ENCODE data around the gene HPGDS. TPM values are rescaled to one million over a fixed set of nuclear protein-coding genes. Genes with fewer than 3 reads are reported as not detected.
"Not testable (repeated sequence)": the region's sequence is repeated elsewhere in the genome, so short reads cannot be mapped to it uniquely, and the experiment has no call there.

HPGDS gene
- total RNA-seq (8.0 TPM), polyA plus RNA-seq (1.4 TPM)
- long read RNA-seq, donor 1, partial matches to known transcripts = 0 of 2 reads
- long read RNA-seq, donor 1, other reads (novel, unspliced or antisense) = 0 of 2 reads
- long read RNA-seq, donor 2 = 0 reads
- long read RNA-seq, donor 3, transcript HPGDS-201 (6 exons, 1,636 nt) = major isoform, 6 of 11 reads
- long read RNA-seq, donor 3, partial matches to known transcripts = 5 of 11 reads
- long read RNA-seq, donor 3, other reads (novel, unspliced or antisense) = 0 of 11 reads
- long read RNA-seq, donor 4, partial matches to known transcripts = 0 of 4 reads
- long read RNA-seq, donor 4, other reads (novel, unspliced or antisense) = 0 of 4 reads
- long read RNA-seq, donor 5, transcript HPGDS-201 (6 exons, 1,636 nt) = major isoform, 11 of 12 reads
- long read RNA-seq, donor 5, partial matches to known transcripts = 0 of 12 reads
- long read RNA-seq, donor 5, other reads (novel, unspliced or antisense) = 0 of 12 reads
- long read RNA-seq, donor 6, partial matches to known transcripts = 0 of 5 reads
- long read RNA-seq, donor 6, other reads (novel, unspliced or antisense) = 0 of 5 reads
- long read RNA-seq, donor 7, transcript HPGDS-201 (6 exons, 1,636 nt) = major isoform, 10 of 10 reads
- long read RNA-seq, donor 7, partial matches to known transcripts = 0 of 10 reads
- long read RNA-seq, donor 7, other reads (novel, unspliced or antisense) = 0 of 10 reads
- long read RNA-seq, donor 8, partial matches to known transcripts = 0 of 4 reads
- long read RNA-seq, donor 8, other reads (novel, unspliced or antisense) = 0 of 4 reads
- long read RNA-seq, donor 9, transcript HPGDS-201 (6 exons, 1,636 nt) = major isoform, 6 of 6 reads
- long read RNA-seq, donor 9, partial matches to known transcripts = 0 of 6 reads
- long read RNA-seq, donor 9, other reads (novel, unspliced or antisense) = 0 of 6 reads
- long read RNA-seq, donor 10, partial matches to known transcripts = 0 of 1 reads
- long read RNA-seq, donor 10, other reads (novel, unspliced or antisense) = 0 of 1 reads

GRCh38 chr4:94342694-94343093 lies at the start of gene HPGDS:
Gene HPGDS (minus strand): TSS chr4:94342836. CDS start chr4:94334629, 8,207 bp downstream.
- 22% methylated on average over 5 of the region's 5 CpGs for WGBS
- H3K4me3 ChIP-seq (ENCODE audit: low read length in 2 of 2) = no peak within 1 kb of the TSS
- H3K9me3 ChIP-seq (ENCODE audit: control insufficient read depth in 2 of 2, insufficient read depth in 1 of 2, low read length in 1 of 2) = no peaks in the 10 kb centered on the region
- H3K36me3 ChIP-seq (ENCODE audit: control insufficient read depth in 2 of 2, insufficient read depth in 2 of 2, low read length in 1 of 2) = no peaks in the 10 kb centered on the region
- H3K4me1 ChIP-seq (ENCODE audit: control insufficient read depth in 2 of 2, insufficient read depth in 2 of 2, low read length in 2 of 2) = peaks cover 0 to 7% of the 10 kb centered on the region in 2 donors
- DNase-seq (ENCODE audit: low read depth in 6 of 9, low spot score in 9 of 9) = peak in 1 of 9 donors; percentile 30
- no peak within 1 kb of the TSS for H3K27ac ChIP-seq (ENCODE audit: low read depth in 1 of 2, low read length in 1 of 2)
- no peaks in the 10 kb centered on the region for H3K27me3 ChIP-seq (ENCODE audit: control insufficient read depth in 2 of 2, insufficient read depth in 1 of 2, low read length in 1 of 2)

GRCh38 chr4:94390804-94391410 lies 48.3 kb upstream of the HPGDS start:
- H3K4me3 ChIP-seq (ENCODE audit: low read length in 2 of 2) = no peak overlapping the region
- no peaks in the 10 kb centered on the region for H3K36me3 ChIP-seq (ENCODE audit: control insufficient read depth in 2 of 2, insufficient read depth in 2 of 2, low read length in 1 of 2)
- H3K9me3 ChIP-seq (ENCODE audit: control insufficient read depth in 2 of 2, insufficient read depth in 1 of 2, low read length in 1 of 2) = peaks cover 0 to 3% of the 10 kb centered on the region in 2 donors
- WGBS = 94% methylated on average over 2 of the region's 2 CpGs
- DNase-seq (ENCODE audit: low read depth in 6 of 9, low spot score in 9 of 9) = peak in 6 of 9 donors; percentile 7 to 46 (median 16)
- H3K27ac ChIP-seq (ENCODE audit: low read depth in 1 of 2, low read length in 1 of 2) = no peak overlapping the region
- H3K4me1 ChIP-seq (ENCODE audit: control insufficient read depth in 2 of 2, insufficient read depth in 2 of 2, low read length in 2 of 2) = no peaks in the 10 kb centered on the region
- no peaks in the 10 kb centered on the region for H3K27me3 ChIP-seq (ENCODE audit: control insufficient read depth in 2 of 2, insufficient read depth in 1 of 2, low read length in 1 of 2)

- H3K4me3 ChIP-seq (ENCODE audit: low read length in 2 of 2) = no peak overlapping the region
- no peaks in the 10 kb centered on the region for H3K4me1 ChIP-seq (ENCODE audit: control insufficient read depth in 2 of 2, insufficient read depth in 2 of 2, low read length in 2 of 2)
- peaks cover 0 to 3% of the 10 kb centered on the region in 2 donors for H3K9me3 ChIP-seq (ENCODE audit: control insufficient read depth in 2 of 2, insufficient read depth in 1 of 2, low read length in 1 of 2)
- no peak for DNase-seq (ENCODE audit: low read depth in 6 of 9, low spot score in 9 of 9)
- H3K36me3 ChIP-seq (ENCODE audit: control insufficient read depth in 2 of 2, insufficient read depth in 2 of 2, low read length in 1 of 2) = no peaks in the 10 kb centered on the region
- H3K27ac ChIP-seq (ENCODE audit: low read depth in 1 of 2, low read length in 1 of 2) = no peak overlapping the region
- 96% methylated on average over 5 of the region's 5 CpGs for WGBS
- H3K27me3 ChIP-seq (ENCODE audit: control insufficient read depth in 2 of 2, insufficient read depth in 1 of 2, low read length in 1 of 2) = no peaks in the 10 kb centered on the region
Observed at GRCh38 chr4:94389595-94390267, 47.1 kb upstream of the HPGDS start.

- not testable (repeated sequence) for H3K36me3 ChIP-seq (ENCODE audit: control insufficient read depth in 2 of 2, insufficient read depth in 2 of 2, low read length in 1 of 2); H3K27ac ChIP-seq (ENCODE audit: low read depth in 1 of 2, low read length in 1 of 2); DNase-seq (ENCODE audit: low read depth in 6 of 9, low spot score in 9 of 9); H3K9me3 ChIP-seq (ENCODE audit: control insufficient read depth in 2 of 2, insufficient read depth in 1 of 2, low read length in 1 of 2); H3K4me1 ChIP-seq (ENCODE audit: control insufficient read depth in 2 of 2, insufficient read depth in 2 of 2, low read length in 2 of 2); H3K4me3 ChIP-seq (ENCODE audit: low read length in 2 of 2); H3K27me3 ChIP-seq (ENCODE audit: control insufficient read depth in 2 of 2, insufficient read depth in 1 of 2, low read length in 1 of 2)
- WGBS = 71% methylated on average over 4 of the region's 4 CpGs
Observed at GRCh38 chr4:94387965-94388364, 45.3 kb upstream of the HPGDS start.

GRCh38 chr4:94385452-94385851 lies 42.8 kb upstream of the HPGDS start:
- H3K27me3 ChIP-seq (ENCODE audit: control insufficient read depth in 2 of 2, insufficient read depth in 1 of 2, low read length in 1 of 2); H3K36me3 ChIP-seq (ENCODE audit: control insufficient read depth in 2 of 2, insufficient read depth in 2 of 2, low read length in 1 of 2); H3K4me1 ChIP-seq (ENCODE audit: control insufficient read depth in 2 of 2, insufficient read depth in 2 of 2, low read length in 2 of 2); DNase-seq (ENCODE audit: low read depth in 6 of 9, low spot score in 9 of 9); H3K9me3 ChIP-seq (ENCODE audit: control insufficient read depth in 2 of 2, insufficient read depth in 1 of 2, low read length in 1 of 2); H3K27ac ChIP-seq (ENCODE audit: low read depth in 1 of 2, low read length in 1 of 2); H3K4me3 ChIP-seq (ENCODE audit: low read length in 2 of 2): not testable (repeated sequence)
- WGBS = 96% methylated on average over 3 of the region's 3 CpGs

GRCh38 chr4:94382891-94383290 lies 40.3 kb upstream of the HPGDS start:
- not testable (repeated sequence) for H3K4me1 ChIP-seq (ENCODE audit: control insufficient read depth in 2 of 2, insufficient read depth in 2 of 2, low read length in 2 of 2); H3K4me3 ChIP-seq (ENCODE audit: low read length in 2 of 2); H3K27ac ChIP-seq (ENCODE audit: low read depth in 1 of 2, low read length in 1 of 2); H3K9me3 ChIP-seq (ENCODE audit: control insufficient read depth in 2 of 2, insufficient read depth in 1 of 2, low read length in 1 of 2); DNase-seq (ENCODE audit: low read depth in 6 of 9, low spot score in 9 of 9); H3K36me3 ChIP-seq (ENCODE audit: control insufficient read depth in 2 of 2, insufficient read depth in 2 of 2, low read length in 1 of 2); H3K27me3 ChIP-seq (ENCODE audit: control insufficient read depth in 2 of 2, insufficient read depth in 1 of 2, low read length in 1 of 2)
- WGBS = 79% methylated on average over 5 of the region's 5 CpGs

- 79% methylated on average over 3 of the region's 3 CpGs for WGBS
Observed at GRCh38 chr4:94378047-94378446, 35.4 kb upstream of the HPGDS start.

GRCh38 chr4:94377294-94377693 lies 34.7 kb upstream of the HPGDS start:
- no peak for DNase-seq (ENCODE audit: low read depth in 6 of 9, low spot score in 9 of 9)
- Histone ChIP-seq H3K9me3 (ENCODE audit: control insufficient read depth in 2 of 2, insufficient read depth in 1 of 2, low read length in 1 of 2) (no peaks in the 10 kb centered on the region), H3K36me3 (ENCODE audit: control insufficient read depth in 2 of 2, insufficient read depth in 2 of 2, low read length in 1 of 2) (no peaks in the 10 kb centered on the region), H3K4me1 (ENCODE audit: control insufficient read depth in 2 of 2, insufficient read depth in 2 of 2, low read length in 2 of 2) (no peaks in the 10 kb centered on the region), H3K27ac (ENCODE audit: low read depth in 1 of 2, low read length in 1 of 2) (no peak overlapping the region), H3K27me3 (ENCODE audit: control insufficient read depth in 2 of 2, insufficient read depth in 1 of 2, low read length in 1 of 2) (no peaks in the 10 kb centered on the region), H3K4me3 (ENCODE audit: low read length in 2 of 2) (no peak overlapping the region)
- WGBS = over 99% methylated on average over 2 of the region's 2 CpGs

More at GRCh38 chr4:94378047-94378446, 35.4 kb upstream of the HPGDS start:
- Histone ChIP-seq H3K27ac (ENCODE audit: low read depth in 1 of 2, low read length in 1 of 2) (no peak overlapping the region), H3K4me1 (ENCODE audit: control insufficient read depth in 2 of 2, insufficient read depth in 2 of 2, low read length in 2 of 2) (no peaks in the 10 kb centered on the region), H3K36me3 (ENCODE audit: control insufficient read depth in 2 of 2, insufficient read depth in 2 of 2, low read length in 1 of 2) (no peaks in the 10 kb centered on the region), H3K4me3 (ENCODE audit: low read length in 2 of 2) (no peak overlapping the region), H3K27me3 (ENCODE audit: control insufficient read depth in 2 of 2, insufficient read depth in 1 of 2, low read length in 1 of 2) (no peaks in the 10 kb centered on the region), H3K9me3 (ENCODE audit: control insufficient read depth in 2 of 2, insufficient read depth in 1 of 2, low read length in 1 of 2) (no peaks in the 10 kb centered on the region)
- no peak for DNase-seq (ENCODE audit: low read depth in 6 of 9, low spot score in 9 of 9)
